SK-N-SH (cell line): ENCODE measurements around the gene CDH12.

Experiments used
- FOXM1 ChIP-seq: IDR thresholded peaks from 2 replicates; pipeline ENCODE4 v1.4.0; 2012; ENCODE audit warnings: low read depth, mild to moderate bottlenecking
- POLR2AphosphoS5 ChIP-seq: IDR thresholded peaks from 2 replicates; pipeline ENCODE4 v1.6.1; 2012; ENCODE audit warnings: low read depth, low read length
- SIN3A ChIP-seq: IDR thresholded peaks from 2 replicates; pipeline ENCODE4 v1.6.1; 2012; ENCODE audit warnings: low read depth, mild to moderate bottlenecking, low read length, moderate library complexity, borderline replicate concordance
- TAF1 ChIP-seq: IDR thresholded peaks from 2 replicates; pipeline ENCODE4 v1.6.1; 2012; ENCODE audit warnings: low read depth, mild to moderate bottlenecking, low read length, moderate library complexity, borderline replicate concordance
- TF ChIP-seq, protein P1 (sequence below): IDR thresholded peaks from 2 replicates; pipeline ENCODE4 v1.4.0; 2012; ENCODE audit warnings: low read depth, borderline replicate concordance
- TF ChIP-seq, protein P2 (sequence below): fragments of 150-350 bp; IDR thresholded peaks from 2 replicates; pipeline ENCODE4 v1.6.1; 2017; ENCODE audit warnings: antibody characterized with exemption, low read length, low read depth, borderline replicate concordance
- TF ChIP-seq, protein P3 (sequence below): fragments of 200-600 bp; sonication (generic); IDR thresholded peaks from 2 replicates; pipeline ENCODE4 v1.6.1; 2017; ENCODE audit warnings: antibody characterized with exemption, mild to moderate bottlenecking, moderate library complexity

DNA sequence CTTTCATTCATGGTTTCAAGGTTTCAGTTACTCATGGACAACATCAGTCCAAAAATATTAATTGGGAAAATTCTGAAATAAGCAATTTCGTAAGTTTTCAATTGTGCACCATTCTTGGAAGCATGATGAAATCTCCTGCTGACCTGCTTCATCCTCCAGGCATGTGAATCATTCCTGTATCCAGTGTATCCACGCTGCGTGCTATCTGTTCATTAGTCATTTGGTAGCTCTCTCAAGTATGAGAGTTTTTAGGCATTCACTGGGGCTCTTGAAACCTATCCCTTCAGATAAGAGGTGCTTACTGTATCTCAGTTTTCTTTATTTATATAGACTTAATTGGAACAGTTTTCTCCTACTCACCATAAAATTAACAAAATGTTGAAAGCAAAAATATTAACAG lies 293.0 kb downstream of the CDH12 start:
- TF ChIP-seq, protein P1, sequence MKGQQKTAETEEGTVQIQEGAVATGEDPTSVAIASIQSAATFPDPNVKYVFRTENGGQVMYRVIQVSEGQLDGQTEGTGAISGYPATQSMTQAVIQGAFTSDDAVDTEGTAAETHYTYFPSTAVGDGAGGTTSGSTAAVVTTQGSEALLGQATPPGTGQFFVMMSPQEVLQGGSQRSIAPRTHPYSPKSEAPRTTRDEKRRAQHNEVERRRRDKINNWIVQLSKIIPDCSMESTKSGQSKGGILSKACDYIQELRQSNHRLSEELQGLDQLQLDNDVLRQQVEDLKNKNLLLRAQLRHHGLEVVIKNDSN = no peak
- TF ChIP-seq, protein P2, sequence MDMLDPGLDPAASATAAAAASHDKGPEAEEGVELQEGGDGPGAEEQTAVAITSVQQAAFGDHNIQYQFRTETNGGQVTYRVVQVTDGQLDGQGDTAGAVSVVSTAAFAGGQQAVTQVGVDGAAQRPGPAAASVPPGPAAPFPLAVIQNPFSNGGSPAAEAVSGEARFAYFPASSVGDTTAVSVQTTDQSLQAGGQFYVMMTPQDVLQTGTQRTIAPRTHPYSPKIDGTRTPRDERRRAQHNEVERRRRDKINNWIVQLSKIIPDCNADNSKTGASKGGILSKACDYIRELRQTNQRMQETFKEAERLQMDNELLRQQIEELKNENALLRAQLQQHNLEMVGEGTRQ = no peak
- TF ChIP-seq TAF1 (no peak), SIN3A (no peak), POLR2AphosphoS5 (no peak), FOXM1 (no peak)
- TF ChIP-seq, protein P3, sequence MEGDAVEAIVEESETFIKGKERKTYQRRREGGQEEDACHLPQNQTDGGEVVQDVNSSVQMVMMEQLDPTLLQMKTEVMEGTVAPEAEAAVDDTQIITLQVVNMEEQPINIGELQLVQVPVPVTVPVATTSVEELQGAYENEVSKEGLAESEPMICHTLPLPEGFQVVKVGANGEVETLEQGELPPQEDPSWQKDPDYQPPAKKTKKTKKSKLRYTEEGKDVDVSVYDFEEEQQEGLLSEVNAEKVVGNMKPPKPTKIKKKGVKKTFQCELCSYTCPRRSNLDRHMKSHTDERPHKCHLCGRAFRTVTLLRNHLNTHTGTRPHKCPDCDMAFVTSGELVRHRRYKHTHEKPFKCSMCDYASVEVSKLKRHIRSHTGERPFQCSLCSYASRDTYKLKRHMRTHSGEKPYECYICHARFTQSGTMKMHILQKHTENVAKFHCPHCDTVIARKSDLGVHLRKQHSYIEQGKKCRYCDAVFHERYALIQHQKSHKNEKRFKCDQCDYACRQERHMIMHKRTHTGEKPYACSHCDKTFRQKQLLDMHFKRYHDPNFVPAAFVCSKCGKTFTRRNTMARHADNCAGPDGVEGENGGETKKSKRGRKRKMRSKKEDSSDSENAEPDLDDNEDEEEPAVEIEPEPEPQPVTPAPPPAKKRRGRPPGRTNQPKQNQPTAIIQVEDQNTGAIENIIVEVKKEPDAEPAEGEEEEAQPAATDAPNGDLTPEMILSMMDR = no peak
